Measurements from ENCODE around the gene MRPS6.

GRCh38 chr21:34080710-34081109, 7.3 kb downstream of the MRPS6 start:
- TF ChIP-seq CTCF (IDR thresholded peaks at IDR 0.05; ENCODE audit: borderline replicate concordance, extremely low read depth, low read length, poor library complexity, severe bottlenecking) (no peak), EZH2 (IDR thresholded peaks at IDR 0.05; ENCODE audit: borderline replicate concordance, low read depth, low read length, severe bottlenecking) (no peak)
